ENCODE data around the gene SYNRG.
A peak's percentile ranks its signal among the peaks of the same experiment; 100 is the strongest.

The SYNRG gene

DNA sequence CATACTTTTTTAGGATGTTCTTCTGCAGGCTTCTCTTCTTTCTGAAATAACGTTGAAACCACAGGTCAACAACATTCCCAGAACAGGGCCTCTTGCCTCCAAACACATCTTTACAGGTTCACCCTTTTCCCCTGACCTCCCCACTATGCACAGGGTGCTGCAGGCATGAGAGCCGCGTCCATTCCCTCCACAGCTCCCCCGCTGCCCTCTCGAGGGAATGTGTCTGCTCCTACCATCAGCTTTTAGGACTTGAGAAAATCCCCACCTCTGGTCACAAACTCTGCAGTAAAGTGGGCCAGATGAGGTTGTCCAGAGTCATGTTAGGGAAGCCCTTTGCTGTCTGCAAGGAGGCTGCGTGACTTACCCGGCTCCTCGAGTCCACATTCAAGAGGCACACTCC is 89.0 kb downstream of the SYNRG start:
- TF ChIP-seq CTCF (IDR thresholded peaks at IDR 0.05; ENCODE audit: unreplicated experiment in 3 of 3) = no peak

GRCh38 chr17:37519251-37519985 is 89.8 kb downstream of the SYNRG start:
- no peaks in the 10 kb centered on the region for H3K9me3 Mint-ChIP-seq
- no peak for TF ChIP-seq CTCF (IDR thresholded peaks at IDR 0.05; ENCODE audit: unreplicated experiment in 3 of 3)
- no peak overlapping the region for H3K4me3 Mint-ChIP-seq
- H3K27me3 Mint-ChIP-seq (ENCODE audit: low read depth) = no peaks in the 10 kb centered on the region
- peaks cover 18% of the 10 kb centered on the region for H3K4me1 Mint-ChIP-seq
- peaks cover 61% of the 10 kb centered on the region for H3K36me3 Mint-ChIP-seq (ENCODE audit: low read depth)
- H3K27ac Mint-ChIP-seq = no peak overlapping the region

More for the DNA sequence above, 89.0 kb downstream of the SYNRG start:
- peak overlapping the region in 1 of 3 experiments; percentile 28 for H3K27ac Mint-ChIP-seq
- no peaks in the 10 kb centered on the region for H3K27me3 Mint-ChIP-seq (ENCODE audit: low read depth)
- H3K36me3 Mint-ChIP-seq (ENCODE audit: low read depth) = peaks cover 65% of the 10 kb centered on the region
- H3K4me3 Mint-ChIP-seq = no peak overlapping the region
- H3K4me1 Mint-ChIP-seq = peaks cover 18% of the 10 kb centered on the region
- H3K9me3 Mint-ChIP-seq = no peaks in the 10 kb centered on the region

GRCh38 chr17:37518826-37519225 is 90.4 kb downstream of the SYNRG start:
- peaks cover 57% of the 10 kb centered on the region for H3K36me3 Mint-ChIP-seq (ENCODE audit: low read depth)
- H3K4me3 Mint-ChIP-seq = no peak overlapping the region
- TF ChIP-seq CTCF (IDR thresholded peaks at IDR 0.05; ENCODE audit: unreplicated experiment in 3 of 3) = no peak

DNA sequence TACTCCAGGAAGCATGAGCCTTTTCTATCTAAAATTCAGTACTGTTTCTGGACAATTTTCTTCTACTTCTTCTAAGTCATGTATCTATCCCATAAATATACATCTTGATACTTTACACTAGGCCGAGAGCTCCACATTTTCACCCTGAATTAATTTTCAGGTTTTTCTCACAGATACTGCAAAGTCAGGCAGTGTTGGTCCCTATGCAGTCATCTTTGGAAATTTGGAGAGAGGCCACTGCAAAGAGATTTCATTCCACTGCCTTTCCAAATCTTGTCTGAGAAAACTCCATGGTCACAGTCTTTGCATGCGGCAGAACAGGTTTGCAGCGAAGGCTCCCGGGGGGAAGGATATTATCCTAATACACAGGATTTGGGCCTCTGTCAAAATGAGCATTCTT is 91.3 kb downstream of the SYNRG start:
- no peak for TF ChIP-seq CTCF (IDR thresholded peaks at IDR 0.05; ENCODE audit: unreplicated experiment in 3 of 3)
- no peak overlapping the region for H3K4me3 Mint-ChIP-seq
- H3K9me3 Mint-ChIP-seq = no peaks in the 10 kb centered on the region
- H3K27me3 Mint-ChIP-seq (ENCODE audit: low read depth) = no peaks in the 10 kb centered on the region
- peaks cover 51% of the 10 kb centered on the region for H3K36me3 Mint-ChIP-seq (ENCODE audit: low read depth)
- H3K4me1 Mint-ChIP-seq = peaks cover 22% of the 10 kb centered on the region
- no peak overlapping the region for H3K27ac Mint-ChIP-seq

More at GRCh38 chr17:37518826-37519225, 90.4 kb downstream of the SYNRG start:
- Mint-ChIP-seq H3K27ac (no peak overlapping the region), H3K9me3 (no peaks in the 10 kb centered on the region), H3K27me3 (ENCODE audit: low read depth) (no peaks in the 10 kb centered on the region), H3K4me1 (peaks cover 18% of the 10 kb centered on the region)

- Mint-ChIP-seq H3K4me1 (peaks cover 23% of the 10 kb centered on the region), H3K4me3 (no peak overlapping the region), H3K9me3 (no peaks in the 10 kb centered on the region), H3K27me3 (ENCODE audit: low read depth) (no peaks in the 10 kb centered on the region), H3K36me3 (ENCODE audit: low read depth) (peaks cover 50% of the 10 kb centered on the region), H3K27ac (peak overlapping the region in 2 of 3 experiments; percentile 12 to 24)
- no peak for TF ChIP-seq CTCF (IDR thresholded peaks at IDR 0.05; ENCODE audit: unreplicated experiment in 3 of 3)
Measured at GRCh38 chr17:37516127-37516571, 93.1 kb downstream of the SYNRG start.

GRCh38 chr17:37513711-37514110 is 95.5 kb downstream of the SYNRG start:
- Mint-ChIP-seq H3K9me3 (no peaks in the 10 kb centered on the region), H3K27me3 (ENCODE audit: low read depth) (no peaks in the 10 kb centered on the region), H3K36me3 (ENCODE audit: low read depth) (peaks cover 35% of the 10 kb centered on the region), H3K27ac (no peak overlapping the region), H3K4me1 (peaks cover 23% of the 10 kb centered on the region), H3K4me3 (no peak overlapping the region)
- TF ChIP-seq CTCF (IDR thresholded peaks at IDR 0.05; ENCODE audit: unreplicated experiment in 3 of 3) = no peak
